ENCODE data around the gene RXRA. TPM values are rescaled to one million over a fixed set of nuclear protein-coding genes. Genes with fewer than 3 reads are reported as not detected.

RXRA gene
- total and polyA plus RNA-seq, 10 of the 15 experiments (the other 5 are each of a cell fraction or from before 2014, with no cell fraction given), result 0.89 to 36.8 (median 11.1) TPM

DNA sequence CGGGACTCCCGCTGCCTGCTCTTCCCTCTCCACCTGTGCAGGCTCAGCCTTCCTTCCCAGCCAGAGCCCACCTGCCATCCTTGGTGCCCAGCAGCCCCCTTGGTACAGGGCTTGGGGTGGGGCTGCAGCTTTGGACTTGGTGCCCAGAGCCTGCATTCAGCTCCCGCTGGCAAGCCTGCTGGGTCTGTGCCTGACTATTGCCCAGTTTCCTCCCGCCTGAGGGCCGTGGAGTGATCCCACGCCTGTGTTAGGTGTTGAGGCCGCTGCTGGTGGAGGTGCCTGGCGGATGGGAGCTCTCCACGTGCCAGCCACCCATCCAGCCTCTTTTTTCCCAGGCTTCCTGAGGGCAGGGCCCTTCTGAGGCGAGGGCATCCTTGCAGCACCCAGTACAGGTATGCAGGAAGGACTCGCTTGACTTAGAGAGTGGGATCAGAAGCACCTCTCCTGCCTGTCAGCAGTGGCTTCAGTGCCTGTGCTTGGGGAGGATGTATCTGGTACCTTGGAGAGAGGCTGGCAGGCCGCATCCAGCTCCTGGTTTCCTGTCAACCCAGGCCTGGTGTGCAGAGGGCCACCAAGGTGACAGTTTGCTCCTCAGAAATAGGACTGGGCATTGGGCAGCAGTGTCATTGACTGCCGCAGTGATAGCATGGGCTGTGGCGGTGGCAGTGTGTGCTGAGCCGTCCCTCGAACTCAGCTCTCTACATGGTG lies 7.8 kb downstream of the RXRA start:
- intact Hi-C loops (cut with micrococcal nuclease; ENCODE audit: unreplicated experiment), result no loop called here
- no TSS peak for BruUV-seq (replicated peaks)
- Histone ChIP-seq H3K27me3 (replicated peaks in 1 of 2; ENCODE audit: control insufficient read depth in 2 of 2, insufficient read depth in 2 of 2, low read length in 1 of 2) (no peaks in the 10 kb centered on the region; a peak in 1 of 4 replicates), H3K9ac (ENCODE audit: control insufficient read depth, insufficient read depth, low read length) (no peak overlapping the region), H4K20me1 (ENCODE audit: control insufficient read depth, insufficient read depth) (no peaks in the 10 kb centered on the region), H3K4me2 (ENCODE audit: control insufficient read depth, insufficient read depth) (no peak overlapping the region), H3K4me1 (ENCODE audit: control insufficient read depth, insufficient read depth, low read length) (no peaks in the 10 kb centered on the region), H3K79me2 (ENCODE audit: control insufficient read depth, insufficient read depth, low read length) (no peaks in the 10 kb centered on the region), H2AFZ (ENCODE audit: control insufficient read depth, low read depth, low read length) (no peak overlapping the region), H3K4me3 (no peak overlapping the region), H3K36me3 (ENCODE audit: control insufficient read depth in 2 of 2, insufficient read depth in 2 of 2, low read length in 1 of 2) (no peaks in the 10 kb centered on the region; a peak in 1 of 4 replicates), H3K27ac (ENCODE audit: control insufficient read depth, insufficient read depth) (no peak overlapping the region), H3K9me3 (replicated peaks; ENCODE audit: control insufficient read depth, insufficient read depth, low read length) (no peaks in the 10 kb centered on the region)
- ChIA-PET CTCF (no interaction called here), RAD21 (ENCODE audit: unreplicated experiment) (no interaction called here), POLR2A (no interaction called here), SMC1A (ENCODE audit: uncharacterized antibody, unreplicated experiment) (no interaction called here)
- ATAC-seq (no peak; the same call in 2 of the 3 replicates), FAIRE-seq (no peak), DNase-seq (ENCODE audit: low read depth, low spot score) (no peak)
- in situ Hi-C loops (cut with MboI), result no loop called here
- TF ChIP-seq SREBF2 (IDR thresholded peaks at IDR 0.05; ENCODE audit: low read length) (no peak), REST (IDR thresholded peaks at IDR 0.05; ENCODE audit: low read depth, low read length) (peak; percentile 51; the same call in 1 of the 2 replicates), DPF2 (IDR thresholded peaks at IDR 0.05) (no peak), NBN (IDR thresholded peaks at IDR 0.05) (no peak), POLR2AphosphoS5 (IDR thresholded peaks at IDR 0.05; ENCODE audit: low read length) (no peak), EGR1 (IDR thresholded peaks at IDR 0.05; ENCODE audit: borderline replicate concordance in 1 of 2, low read depth in 2 of 2, low read length in 2 of 2) (no peak)
- TF ChIP-seq, protein P1, sequence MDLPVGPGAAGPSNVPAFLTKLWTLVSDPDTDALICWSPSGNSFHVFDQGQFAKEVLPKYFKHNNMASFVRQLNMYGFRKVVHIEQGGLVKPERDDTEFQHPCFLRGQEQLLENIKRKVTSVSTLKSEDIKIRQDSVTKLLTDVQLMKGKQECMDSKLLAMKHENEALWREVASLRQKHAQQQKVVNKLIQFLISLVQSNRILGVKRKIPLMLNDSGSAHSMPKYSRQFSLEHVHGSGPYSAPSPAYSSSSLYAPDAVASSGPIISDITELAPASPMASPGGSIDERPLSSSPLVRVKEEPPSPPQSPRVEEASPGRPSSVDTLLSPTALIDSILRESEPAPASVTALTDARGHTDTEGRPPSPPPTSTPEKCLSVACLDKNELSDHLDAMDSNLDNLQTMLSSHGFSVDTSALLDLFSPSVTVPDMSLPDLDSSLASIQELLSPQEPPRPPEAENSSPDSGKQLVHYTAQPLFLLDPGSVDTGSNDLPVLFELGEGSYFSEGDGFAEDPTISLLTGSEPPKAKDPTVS (IDR thresholded peaks at IDR 0.05; ENCODE audit: low read depth, low read length), result no peak
- WGBS (ENCODE audit: insufficient coverage, insufficient replicate concordance, low lambda C conversion rate, missing lambda C conversion rate), result 48% methylated on average over 16 of the region's 16 CpGs

Data from GM12878 (cell line).